Measurements from ENCODE around the gene CUEDC1.

CUEDC1 gene

DNA sequence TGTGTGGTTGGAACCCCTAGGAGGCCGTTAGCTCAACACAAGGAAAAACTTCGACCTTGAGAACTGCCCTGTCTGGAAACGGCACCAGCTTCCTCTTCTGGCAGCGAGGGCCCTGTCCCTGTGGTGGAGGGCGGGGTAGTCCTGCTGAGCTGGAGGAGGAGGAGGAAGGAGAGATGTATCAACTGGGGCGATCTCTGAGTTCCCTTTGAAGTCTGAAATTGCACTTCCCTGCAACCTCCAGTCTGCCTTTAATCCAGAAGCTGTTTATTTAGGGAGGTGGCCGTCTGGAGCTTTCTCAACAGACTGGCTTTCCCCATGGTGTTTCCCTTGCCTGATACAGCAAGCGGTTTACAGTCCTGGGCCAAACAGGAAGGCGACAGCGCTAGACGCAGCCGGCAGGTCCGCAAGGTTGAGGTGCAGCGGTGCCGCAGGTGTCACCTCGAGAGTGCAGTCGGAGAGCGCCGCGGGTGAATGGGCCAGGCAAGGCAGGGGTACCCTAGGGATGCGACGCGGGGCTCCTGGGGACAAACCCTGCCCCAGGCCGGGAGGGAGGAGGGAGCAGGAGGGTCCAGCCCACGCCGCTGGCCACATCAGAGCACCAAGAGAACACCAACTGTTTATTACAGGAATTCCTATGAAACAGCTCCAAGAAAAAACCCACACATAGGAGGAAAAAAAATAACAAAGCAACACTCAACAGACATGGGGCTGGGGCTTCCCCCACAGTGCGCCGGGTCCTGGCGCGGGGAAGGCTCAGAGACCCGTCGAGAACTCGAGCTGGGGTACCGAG, 94.0 kb downstream of the CUEDC1 start:
- peaks cover 44% of the 10 kb centered on the region for H3K27me3 ChIP-seq (ENCODE audit: control insufficient read depth, insufficient read depth, low read length)
- peak overlapping the region; percentile 45 for H3K4me3 ChIP-seq (ENCODE audit: low read depth, low read length)
- peaks cover 9% of the 10 kb centered on the region for H3K4me1 ChIP-seq (ENCODE audit: control insufficient read depth, insufficient read depth, low read length)
- H3K9me3 ChIP-seq (ENCODE audit: control insufficient read depth, insufficient read depth, low read length), result no peaks in the 10 kb centered on the region
- no peak overlapping the region for H3K9ac ChIP-seq (ENCODE audit: low read depth, low read length)
- peaks cover 2% of the 10 kb centered on the region for H3K36me3 ChIP-seq (ENCODE audit: control insufficient read depth, insufficient read depth, low read length)

DNA sequence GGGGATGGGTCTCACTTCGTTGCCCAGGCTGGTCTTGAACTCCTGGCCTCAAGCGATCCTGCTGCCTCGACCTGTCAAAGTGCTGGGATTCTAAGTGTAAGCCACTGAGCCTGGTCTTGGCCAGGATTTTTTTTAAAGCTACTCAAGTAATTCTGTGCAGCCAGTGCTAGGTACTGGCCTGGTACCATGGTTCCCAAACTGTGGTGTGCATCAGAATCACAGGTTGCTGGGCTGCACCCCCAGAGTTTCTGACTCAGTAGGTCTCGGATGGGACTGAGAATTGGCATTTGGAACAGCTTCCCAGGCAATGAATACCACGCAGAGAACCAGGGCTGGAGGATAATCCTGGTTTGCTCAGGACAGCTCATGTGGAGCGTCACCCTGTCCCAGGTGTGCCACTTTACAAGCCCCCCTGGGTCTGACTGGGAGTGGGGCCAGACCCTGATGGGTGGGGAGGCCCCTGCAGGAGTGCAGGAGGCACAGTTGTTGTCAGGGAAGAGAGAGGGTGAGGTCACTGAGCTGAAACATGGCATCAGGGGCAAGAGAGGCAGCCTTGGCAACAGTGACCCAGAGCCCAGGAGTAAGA, 94.7 kb downstream of the CUEDC1 start:
- Histone ChIP-seq H3K9me3 (ENCODE audit: control insufficient read depth, insufficient read depth, low read length) (no peaks in the 10 kb centered on the region), H3K4me3 (ENCODE audit: low read depth, low read length) (peak overlapping the region; percentile 45), H3K4me1 (ENCODE audit: control insufficient read depth, insufficient read depth, low read length) (peaks cover 9% of the 10 kb centered on the region), H3K9ac (ENCODE audit: low read depth, low read length) (no peak overlapping the region), H3K36me3 (ENCODE audit: control insufficient read depth, insufficient read depth, low read length) (peaks cover 2% of the 10 kb centered on the region), H3K27me3 (ENCODE audit: control insufficient read depth, insufficient read depth, low read length) (peaks cover 44% of the 10 kb centered on the region)

DNA sequence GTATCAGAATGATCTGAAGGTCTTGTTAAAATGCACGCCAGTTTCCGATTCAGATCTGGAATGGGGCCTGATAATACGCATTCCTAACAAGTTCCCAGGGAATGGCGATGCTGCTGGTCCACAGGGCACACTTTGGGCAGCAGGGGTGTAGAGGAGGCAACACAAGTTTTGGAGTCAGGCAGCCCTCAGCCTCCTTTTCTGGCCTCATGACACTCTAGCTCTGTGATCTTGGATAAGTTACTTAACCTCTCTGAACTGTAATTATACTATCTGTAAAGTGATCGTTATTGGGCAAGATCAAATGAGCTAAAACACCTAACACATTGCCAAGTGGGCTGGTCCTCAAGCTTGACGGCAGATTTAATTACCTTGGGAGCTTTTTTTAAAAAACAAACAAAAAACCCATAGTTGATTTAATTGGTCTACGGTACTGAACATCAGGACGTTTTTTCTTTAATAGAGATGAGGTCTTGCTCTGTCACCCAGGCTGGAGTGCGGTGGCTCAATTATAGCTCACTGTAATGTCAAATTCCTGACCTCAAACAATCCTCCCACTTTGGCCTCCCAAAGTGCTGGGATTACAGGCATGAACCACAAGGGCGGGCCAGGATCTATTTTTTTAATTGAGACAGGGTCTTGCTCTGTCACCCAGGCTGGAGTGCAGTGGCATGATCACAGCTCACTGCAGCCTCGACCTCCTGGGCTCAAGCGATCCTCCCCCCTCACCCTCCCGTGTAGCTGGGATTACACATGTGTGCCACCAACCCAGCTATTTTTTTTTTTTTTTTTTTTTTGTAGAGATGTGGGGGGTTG, 95.4 kb downstream of the CUEDC1 start:
- Histone ChIP-seq H3K36me3 (ENCODE audit: control insufficient read depth, insufficient read depth, low read length) (no peaks in the 10 kb centered on the region), H3K4me3 (ENCODE audit: low read depth, low read length) (no peak overlapping the region), H3K9ac (ENCODE audit: low read depth, low read length) (no peak overlapping the region), H3K9me3 (ENCODE audit: control insufficient read depth, insufficient read depth, low read length) (no peaks in the 10 kb centered on the region), H3K4me1 (ENCODE audit: control insufficient read depth, insufficient read depth, low read length) (peaks cover 9% of the 10 kb centered on the region), H3K27me3 (ENCODE audit: control insufficient read depth, insufficient read depth, low read length) (peaks cover 44% of the 10 kb centered on the region)

DNA sequence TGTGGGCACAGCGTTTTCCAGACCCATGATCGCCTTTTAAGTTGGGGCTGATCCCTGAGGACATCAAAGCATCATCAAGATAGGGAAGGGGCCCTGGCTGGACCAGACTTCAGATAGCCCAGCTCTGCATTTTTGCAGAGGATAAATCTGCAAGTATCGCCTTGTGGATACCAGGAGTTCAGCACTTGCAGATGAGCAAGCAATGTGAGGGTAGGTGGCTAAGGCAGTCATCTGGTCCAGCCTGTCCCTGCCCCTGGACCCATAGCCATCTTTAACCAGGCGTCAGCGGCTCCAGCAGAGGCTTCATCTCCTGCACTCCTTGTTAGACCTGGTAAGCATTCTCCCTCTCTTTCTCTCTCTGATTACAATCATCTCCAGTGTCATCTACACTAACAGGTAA, 96.4 kb downstream of the CUEDC1 start:
- no peak overlapping the region for H3K9ac ChIP-seq (ENCODE audit: low read depth, low read length)
- H3K4me1 ChIP-seq (ENCODE audit: control insufficient read depth, insufficient read depth, low read length), result peaks cover 9% of the 10 kb centered on the region
- H3K27me3 ChIP-seq (ENCODE audit: control insufficient read depth, insufficient read depth, low read length), result peaks cover 42% of the 10 kb centered on the region
- no peaks in the 10 kb centered on the region for H3K9me3 ChIP-seq (ENCODE audit: control insufficient read depth, insufficient read depth, low read length)
- H3K36me3 ChIP-seq (ENCODE audit: control insufficient read depth, insufficient read depth, low read length), result no peaks in the 10 kb centered on the region
- no peak overlapping the region for H3K4me3 ChIP-seq (ENCODE audit: low read depth, low read length)

DNA sequence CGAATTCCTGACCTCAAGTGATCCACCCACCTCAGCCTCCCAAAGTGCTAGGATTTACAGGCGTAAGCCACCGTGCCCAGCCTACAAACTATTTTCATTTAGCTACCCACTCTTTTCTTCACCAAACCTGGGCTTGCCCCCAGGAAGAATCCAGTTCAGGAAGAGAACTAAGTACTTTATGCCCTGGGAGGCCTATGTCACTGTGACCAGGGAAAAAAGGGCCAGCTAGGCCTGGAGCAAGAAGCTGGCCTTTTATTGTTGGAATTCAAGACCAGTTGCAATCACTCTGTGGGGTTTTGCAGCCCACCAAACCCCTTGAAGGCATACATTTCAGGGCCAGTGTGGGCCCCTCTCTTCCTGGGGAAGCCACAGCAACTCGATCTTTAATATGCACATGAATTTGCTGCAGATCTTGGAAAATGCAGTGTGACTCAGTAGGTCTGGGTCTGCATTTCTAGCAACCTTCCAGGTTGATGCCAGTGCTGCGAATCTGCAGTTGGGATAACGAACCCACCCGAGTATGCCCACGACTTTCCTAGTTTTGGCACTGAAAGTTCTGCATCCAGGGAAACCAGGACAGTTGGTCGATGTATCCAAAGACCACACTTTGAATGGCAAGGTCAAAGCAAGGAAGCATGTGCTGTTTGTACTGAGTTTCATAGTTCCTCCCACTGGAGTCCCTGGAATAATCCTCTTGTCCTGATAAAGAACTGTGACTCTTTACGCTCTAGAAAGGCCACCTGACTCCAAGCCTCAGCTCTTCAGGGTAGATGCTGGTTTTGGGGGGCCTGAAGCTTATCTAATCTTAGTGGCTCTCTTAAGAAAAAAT, 98.2 kb downstream of the CUEDC1 start:
- no peaks in the 10 kb centered on the region for H3K36me3 ChIP-seq (ENCODE audit: control insufficient read depth, insufficient read depth, low read length)
- no peaks in the 10 kb centered on the region for H3K9me3 ChIP-seq (ENCODE audit: control insufficient read depth, insufficient read depth, low read length)
- no peak overlapping the region for H3K4me3 ChIP-seq (ENCODE audit: low read depth, low read length)
- no peak overlapping the region for H3K9ac ChIP-seq (ENCODE audit: low read depth, low read length)
- peaks cover 3% of the 10 kb centered on the region for H3K4me1 ChIP-seq (ENCODE audit: control insufficient read depth, insufficient read depth, low read length)
- H3K27me3 ChIP-seq (ENCODE audit: control insufficient read depth, insufficient read depth, low read length), result peaks cover 28% of the 10 kb centered on the region

DNA sequence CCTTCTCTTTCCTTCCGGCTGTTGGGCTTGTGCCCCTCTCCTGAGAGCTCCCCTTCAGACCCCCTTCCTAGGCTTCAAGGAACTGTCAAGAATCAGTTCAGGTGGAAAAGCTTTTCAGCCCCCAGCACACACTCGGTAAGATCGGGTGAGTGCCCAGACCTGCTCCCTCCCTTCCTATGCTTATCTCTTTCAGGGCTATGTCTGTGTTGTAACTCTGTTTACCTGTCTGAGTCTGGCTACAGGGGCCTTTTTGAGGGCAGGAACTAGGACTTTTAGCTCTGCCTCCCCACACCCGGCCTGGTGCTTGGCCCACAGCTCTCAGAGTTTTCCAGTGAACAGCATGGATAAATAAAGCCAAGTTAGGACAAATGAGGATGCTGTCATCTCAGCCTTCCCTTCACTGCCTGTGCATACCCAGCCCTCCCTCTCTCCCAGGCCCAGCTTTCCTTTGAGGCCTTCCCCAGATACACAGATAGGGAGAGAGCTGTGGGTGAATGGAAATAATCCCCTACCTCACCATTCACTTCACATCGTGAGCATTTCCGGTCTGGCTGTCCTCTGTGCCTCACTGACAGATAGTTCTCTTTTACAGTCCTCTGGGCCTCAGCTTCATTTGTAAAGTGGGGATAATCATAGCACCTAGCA, 99.7 kb downstream of the CUEDC1 start:
- peaks cover 15% of the 10 kb centered on the region for H3K27me3 ChIP-seq (ENCODE audit: control insufficient read depth, insufficient read depth, low read length)
- no peaks in the 10 kb centered on the region for H3K36me3 ChIP-seq (ENCODE audit: control insufficient read depth, insufficient read depth, low read length)
- peaks cover 7% of the 10 kb centered on the region for H3K4me1 ChIP-seq (ENCODE audit: control insufficient read depth, insufficient read depth, low read length)
- H3K9me3 ChIP-seq (ENCODE audit: control insufficient read depth, insufficient read depth, low read length), result no peaks in the 10 kb centered on the region
- no peak overlapping the region for H3K9ac ChIP-seq (ENCODE audit: low read depth, low read length)
- H3K4me3 ChIP-seq (ENCODE audit: low read depth, low read length), result no peak overlapping the region

DNA sequence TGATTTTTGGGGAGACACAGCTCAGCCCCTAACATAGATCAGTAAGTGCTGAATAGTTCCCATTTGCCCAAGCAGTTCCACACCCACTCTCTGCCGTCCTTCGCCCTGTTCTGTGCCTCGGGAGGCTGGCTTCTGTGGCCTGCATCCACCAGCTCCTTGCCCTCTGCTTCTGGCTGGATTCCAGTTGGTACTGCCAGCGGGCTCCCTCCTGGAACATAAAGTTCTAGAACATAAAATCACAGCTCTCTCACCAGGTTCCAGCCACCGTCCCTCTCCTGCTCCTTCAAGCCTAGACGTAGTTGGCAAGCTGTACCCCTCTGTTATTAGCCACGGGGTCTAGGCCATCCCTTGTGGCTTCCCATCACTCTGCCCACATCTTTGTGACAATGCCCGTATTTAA, 101.5 kb downstream of the CUEDC1 start:
- Histone ChIP-seq H3K36me3 (ENCODE audit: control insufficient read depth, insufficient read depth, low read length) (no peaks in the 10 kb centered on the region), H3K9ac (ENCODE audit: low read depth, low read length) (no peak overlapping the region), H3K27me3 (ENCODE audit: control insufficient read depth, insufficient read depth, low read length) (peaks cover 2% of the 10 kb centered on the region), H3K4me1 (ENCODE audit: control insufficient read depth, insufficient read depth, low read length) (peaks cover 8% of the 10 kb centered on the region), H3K9me3 (ENCODE audit: control insufficient read depth, insufficient read depth, low read length) (no peaks in the 10 kb centered on the region), H3K4me3 (ENCODE audit: low read depth, low read length) (no peak overlapping the region)

DNA sequence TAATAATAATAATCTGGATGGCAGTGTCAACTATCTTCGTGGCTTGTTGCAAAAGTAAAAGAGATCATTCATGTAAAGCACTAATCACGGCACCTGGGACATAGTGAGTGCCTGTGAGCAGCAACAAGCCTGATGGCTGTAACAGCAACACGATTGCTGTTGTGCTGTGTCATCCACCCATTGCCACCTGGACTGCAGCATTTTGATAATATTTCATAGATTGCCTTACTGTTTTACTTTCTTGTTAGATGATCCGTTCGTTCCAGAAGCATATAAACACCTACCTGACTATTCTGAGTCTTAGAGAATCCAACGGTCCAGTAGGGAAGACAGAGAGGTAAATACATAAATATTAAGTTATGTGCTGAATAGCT, 102.3 kb downstream of the CUEDC1 start:
- no peak overlapping the region for H3K4me3 ChIP-seq (ENCODE audit: low read depth, low read length)
- H3K36me3 ChIP-seq (ENCODE audit: control insufficient read depth, insufficient read depth, low read length), result no peaks in the 10 kb centered on the region
- peaks cover 11% of the 10 kb centered on the region for H3K4me1 ChIP-seq (ENCODE audit: control insufficient read depth, insufficient read depth, low read length)
- H3K27me3 ChIP-seq (ENCODE audit: control insufficient read depth, insufficient read depth, low read length), result no peaks in the 10 kb centered on the region
- H3K9ac ChIP-seq (ENCODE audit: low read depth, low read length), result no peak overlapping the region
- H3K9me3 ChIP-seq (ENCODE audit: control insufficient read depth, insufficient read depth, low read length), result no peaks in the 10 kb centered on the region

DNA sequence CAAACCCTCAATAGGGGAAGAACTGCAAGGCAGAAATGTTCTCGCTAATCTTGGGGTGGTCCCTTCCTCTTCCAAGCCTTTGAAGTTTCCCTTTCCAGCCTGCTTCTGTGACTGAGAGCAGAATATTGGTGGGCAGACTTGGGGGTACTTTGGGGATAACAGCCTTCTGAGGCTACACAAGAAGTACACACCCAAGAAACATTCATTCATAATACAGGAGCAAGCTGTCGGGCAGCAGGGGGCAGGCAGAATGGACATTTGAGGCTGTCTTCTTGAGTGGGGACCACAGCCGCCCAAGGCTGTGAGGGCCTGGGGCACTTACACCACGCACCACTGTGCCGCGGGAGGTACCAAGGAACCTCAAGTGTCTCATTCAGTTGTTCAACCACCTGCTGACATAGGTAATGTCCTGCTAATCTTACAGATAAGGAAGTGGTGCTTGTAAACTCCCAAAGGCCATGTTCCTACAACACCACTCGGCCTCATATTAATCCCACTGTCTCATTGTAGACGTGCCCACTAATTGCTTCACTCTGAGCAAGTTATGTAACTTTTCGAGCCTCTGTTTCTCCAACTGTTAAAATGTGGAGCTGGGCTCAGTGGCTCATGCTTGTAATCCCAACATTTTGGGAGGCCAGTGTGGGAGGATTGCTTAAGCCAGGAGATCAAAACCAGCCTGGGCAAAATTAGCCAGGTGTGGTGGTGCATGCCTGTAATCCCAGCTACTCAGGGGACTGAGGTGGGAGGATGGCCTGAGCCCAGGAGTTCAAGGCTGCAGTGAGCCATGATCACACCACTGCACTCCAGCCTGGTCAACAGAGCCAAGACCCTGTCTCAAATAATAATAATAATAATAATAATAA, 102.9 kb downstream of the CUEDC1 start:
- no peak overlapping the region for H3K9ac ChIP-seq (ENCODE audit: low read depth, low read length)
- no peaks in the 10 kb centered on the region for H3K9me3 ChIP-seq (ENCODE audit: control insufficient read depth, insufficient read depth, low read length)
- H3K4me1 ChIP-seq (ENCODE audit: control insufficient read depth, insufficient read depth, low read length), result peaks cover 11% of the 10 kb centered on the region
- H3K36me3 ChIP-seq (ENCODE audit: control insufficient read depth, insufficient read depth, low read length), result no peaks in the 10 kb centered on the region
- H3K27me3 ChIP-seq (ENCODE audit: control insufficient read depth, insufficient read depth, low read length), result no peaks in the 10 kb centered on the region
- H3K4me3 ChIP-seq (ENCODE audit: low read depth, low read length), result no peak overlapping the region

DNA sequence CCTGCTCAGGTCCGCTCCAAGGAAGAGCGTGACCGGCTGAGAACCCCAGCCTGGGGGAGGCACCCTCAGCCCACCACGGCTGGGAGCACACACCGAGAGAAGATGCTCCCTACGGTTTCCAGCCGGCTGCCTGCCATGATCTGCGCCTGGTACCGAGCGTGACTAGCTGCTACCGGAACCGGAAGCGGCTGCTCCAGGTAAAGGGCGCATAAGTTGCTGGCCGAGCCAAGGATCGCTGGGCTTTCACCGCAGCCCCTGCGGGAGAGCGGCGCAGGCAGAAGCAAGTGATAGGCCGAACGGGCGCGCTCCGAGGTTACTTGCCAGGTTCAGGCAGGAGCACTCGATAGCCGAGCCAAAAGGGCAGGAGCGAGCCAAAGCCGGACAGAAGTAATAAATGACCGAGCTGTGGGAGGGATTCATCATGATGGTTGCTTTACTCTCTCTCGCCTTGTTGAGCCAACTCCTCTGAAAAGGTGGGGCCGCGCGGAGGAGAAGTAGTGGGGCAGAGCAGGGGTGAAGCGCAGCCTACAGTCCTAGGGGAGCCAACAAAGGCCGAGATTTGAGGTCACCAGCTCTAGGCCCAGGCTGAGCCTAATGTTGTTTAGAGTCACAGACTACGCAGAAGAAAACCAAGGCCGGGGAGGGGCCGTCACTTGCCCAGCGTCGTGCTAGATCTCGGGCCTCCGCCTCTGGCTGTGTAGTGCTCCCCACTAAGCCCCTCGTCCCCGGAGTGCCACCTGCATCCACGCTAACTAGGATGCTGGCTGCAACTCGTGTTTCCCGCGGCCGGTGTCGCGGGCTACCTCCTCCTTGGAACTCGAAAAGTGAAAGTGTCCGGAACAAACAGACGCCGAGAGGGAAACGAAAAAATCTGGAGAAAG, 105.1 kb downstream of the CUEDC1 start, which contains the start of gene MRPS23:
Gene MRPS23 (minus strand): TSS at position 171 of the 881 bp plus-strand sequence. CDS start 34 bp downstream, at position 137.
- Histone ChIP-seq H3K4me3 (ENCODE audit: low read depth, low read length) (peak within 1 kb of the TSS; percentile 92), H3K36me3 (ENCODE audit: control insufficient read depth, insufficient read depth, low read length) (peaks cover under 1% of the 10 kb centered on the region), H3K9ac (ENCODE audit: low read depth, low read length) (peak within 1 kb of the TSS; percentile 87), H3K9me3 (ENCODE audit: control insufficient read depth, insufficient read depth, low read length) (no peaks in the 10 kb centered on the region), H3K27me3 (ENCODE audit: control insufficient read depth, insufficient read depth, low read length) (no peaks in the 10 kb centered on the region), H3K4me1 (ENCODE audit: control insufficient read depth, insufficient read depth, low read length) (peaks cover 11% of the 10 kb centered on the region)

Measured in iPS-15b (cell line).